Endothelial cell of umbilical vein (primary cell): Measurements from ENCODE around the gene COL1A1.

Experiments
- CTCF ChIP-seq, 2 donors: IDR thresholded peaks; 1 replicate in 1 of 2; 2 replicates in 1 of 2; pipeline ENCODE4 v1.5.1; 2011; ENCODE audit warnings: low read length in 2 of 2, mild to moderate bottlenecking in 2 of 2, moderate library complexity in 2 of 2, control low read depth in 1 of 2, inconsistent platforms in 1 of 2, low read depth in 1 of 2; ENCODE audit not compliant: insufficient read depth in 1 of 2; ENCODE audit errors: extremely low read depth in 1 of 2
- POLR2A ChIP-seq: IDR thresholded peaks from 2 replicates; pipeline ENCODE4 v1.6.1; 2012; ENCODE audit warnings: low read depth, mild to moderate bottlenecking, control low read depth, low read length

GRCh38 chr17:50172936-50173334 is 28.5 kb downstream of the COL1A1 start:
- TF ChIP-seq CTCF (IDR thresholded peaks at IDR 0.05; ENCODE audit: extremely low read depth in 1 of 2, insufficient read depth in 1 of 2, low read depth in 1 of 2, low read length in 2 of 2) (no peak), POLR2A (no peak)
